Endothelial cell (in vitro differentiated cells): Measurements from ENCODE around the gene CYTH4. TPM values are rescaled to one million over a fixed set of nuclear protein-coding genes. Genes with fewer than 3 reads are reported as not detected.
"Not testable (repeated sequence)": the region's sequence is repeated elsewhere in the genome, so short reads cannot be mapped to it uniquely, and the experiment has no call there.

Source experiments
- DNase-seq: peaks from one replicate; pipeline ENCODE4 v3.0.0; 2021; ENCODE audit warnings: low spot score
- H3K27ac Mint-ChIP-seq: one replicate; pipeline ENCODE4 v1.8.0; 2021; ENCODE audit warnings: mixed read lengths, inconsistent platforms; ENCODE audit not compliant: unreplicated experiment
- H3K27me3 Mint-ChIP-seq: one replicate; pipeline ENCODE4 v1.8.0; 2021; ENCODE audit warnings: mild to moderate bottlenecking, moderate library complexity, mixed read lengths, inconsistent platforms; ENCODE audit not compliant: unreplicated experiment
- H3K36me3 Mint-ChIP-seq: one replicate; pipeline ENCODE4 v1.8.0; 2021; ENCODE audit warnings: mild to moderate bottlenecking, low read depth, mixed read lengths, inconsistent platforms; ENCODE audit not compliant: unreplicated experiment
- H3K4me1 Mint-ChIP-seq: one replicate; pipeline ENCODE4 v1.8.0; 2021; ENCODE audit warnings: mild to moderate bottlenecking, mixed read lengths, inconsistent platforms; ENCODE audit not compliant: unreplicated experiment
- H3K4me3 Mint-ChIP-seq: one replicate; pipeline ENCODE4 v1.8.0; 2021; ENCODE audit warnings: mild to moderate bottlenecking, mixed read lengths, inconsistent platforms; ENCODE audit not compliant: unreplicated experiment
- H3K9me3 Mint-ChIP-seq: one replicate; pipeline ENCODE4 v1.8.0; 2021; ENCODE audit warnings: mixed read lengths, inconsistent platforms; ENCODE audit not compliant: unreplicated experiment
- long read RNA-seq: library from polyadenylated mRNA; unstranded; transcript quantifications from one replicate; pipeline ENCODE4 v2.0.0, GENCODE V29; 2020; ENCODE audit not compliant: unreplicated experiment
- total RNA-seq: library from RNA; stranded (reverse); fragmentation: NEBNext Ultra II Directional; extraction: Animal tissue kit (Norgen Biotek cat#: 25700); gene quantifications from one replicate; pipeline ENCODE4 v1.2.1, GENCODE V29; 2021; ENCODE audit not compliant: unreplicated experiment
- TF ChIP-seq, protein P1 (sequence below): fragments of 200-600 bp; sonication (generic); IDR thresholded peaks from one replicate; pipeline ENCODE4 v1.5.0; 2021; ENCODE audit warnings: antibody characterized with exemption; ENCODE audit not compliant: unreplicated experiment

The CYTH4 gene, protein sequence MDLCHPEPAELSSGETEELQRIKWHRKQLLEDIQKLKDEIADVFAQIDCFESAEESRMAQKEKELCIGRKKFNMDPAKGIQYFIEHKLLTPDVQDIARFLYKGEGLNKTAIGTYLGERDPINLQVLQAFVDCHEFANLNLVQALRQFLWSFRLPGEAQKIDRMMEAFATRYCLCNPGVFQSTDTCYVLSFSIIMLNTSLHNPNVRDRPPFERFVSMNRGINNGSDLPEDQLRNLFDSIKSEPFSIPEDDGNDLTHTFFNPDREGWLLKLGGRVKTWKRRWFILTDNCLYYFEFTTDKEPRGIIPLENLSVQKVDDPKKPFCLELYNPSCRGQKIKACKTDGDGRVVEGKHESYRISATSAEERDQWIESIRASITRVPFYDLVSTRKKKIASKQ
- total RNA-seq, result 0.33 TPM
- long read RNA-seq, result 0 reads

DNA sequence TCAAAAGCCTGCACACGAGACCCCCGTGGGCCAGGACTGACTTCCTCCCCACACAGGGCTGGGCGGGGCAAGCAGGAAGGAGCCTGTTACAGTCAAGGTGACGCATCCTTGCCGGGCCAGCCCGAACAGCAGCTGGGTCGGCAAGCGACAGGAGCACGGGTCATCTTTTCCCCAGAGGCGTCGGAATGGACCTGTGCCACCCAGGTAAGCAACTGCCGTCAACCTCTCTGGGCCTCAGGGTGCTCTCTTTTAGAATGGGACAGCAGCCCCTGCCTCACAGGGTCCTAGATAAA is at the start of gene CYTH4:
Gene CYTH4, plus strand, starts transcription at position 124 of the 293 bp plus-strand sequence. Its CDS starts 62 bp downstream, at position 186.
- no peaks in the 10 kb centered on the region for H3K9me3 Mint-ChIP-seq
- no peak within 1 kb of the TSS for H3K4me3 Mint-ChIP-seq
- DNase-seq, result no peak
- H3K27me3 Mint-ChIP-seq, result peaks cover 9% of the 10 kb centered on the region
- peaks cover 18% of the 10 kb centered on the region for H3K4me1 Mint-ChIP-seq
- H3K27ac Mint-ChIP-seq, result no peak within 1 kb of the TSS
- TF ChIP-seq, protein P1, sequence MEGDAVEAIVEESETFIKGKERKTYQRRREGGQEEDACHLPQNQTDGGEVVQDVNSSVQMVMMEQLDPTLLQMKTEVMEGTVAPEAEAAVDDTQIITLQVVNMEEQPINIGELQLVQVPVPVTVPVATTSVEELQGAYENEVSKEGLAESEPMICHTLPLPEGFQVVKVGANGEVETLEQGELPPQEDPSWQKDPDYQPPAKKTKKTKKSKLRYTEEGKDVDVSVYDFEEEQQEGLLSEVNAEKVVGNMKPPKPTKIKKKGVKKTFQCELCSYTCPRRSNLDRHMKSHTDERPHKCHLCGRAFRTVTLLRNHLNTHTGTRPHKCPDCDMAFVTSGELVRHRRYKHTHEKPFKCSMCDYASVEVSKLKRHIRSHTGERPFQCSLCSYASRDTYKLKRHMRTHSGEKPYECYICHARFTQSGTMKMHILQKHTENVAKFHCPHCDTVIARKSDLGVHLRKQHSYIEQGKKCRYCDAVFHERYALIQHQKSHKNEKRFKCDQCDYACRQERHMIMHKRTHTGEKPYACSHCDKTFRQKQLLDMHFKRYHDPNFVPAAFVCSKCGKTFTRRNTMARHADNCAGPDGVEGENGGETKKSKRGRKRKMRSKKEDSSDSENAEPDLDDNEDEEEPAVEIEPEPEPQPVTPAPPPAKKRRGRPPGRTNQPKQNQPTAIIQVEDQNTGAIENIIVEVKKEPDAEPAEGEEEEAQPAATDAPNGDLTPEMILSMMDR, result no peak
- H3K36me3 Mint-ChIP-seq, result no peaks in the 10 kb centered on the region

DNA sequence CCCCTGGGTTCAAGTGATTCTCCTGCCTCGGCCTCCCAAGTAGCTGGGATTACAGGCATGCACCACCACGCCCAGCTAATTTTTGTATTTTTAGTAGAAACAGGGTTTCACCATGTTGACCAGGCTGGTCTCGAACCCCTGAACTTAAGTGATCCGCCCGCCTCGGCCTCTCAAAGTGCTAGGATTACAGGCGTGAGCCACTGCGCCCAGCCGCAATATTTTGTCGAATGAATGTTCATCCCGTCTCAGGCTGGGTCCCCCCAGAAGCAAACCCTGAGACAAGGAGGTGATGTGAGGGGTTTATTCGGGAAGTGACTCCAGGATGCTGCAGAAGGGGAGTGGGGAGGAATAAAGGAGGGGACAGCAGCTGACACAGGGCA is 48.9 kb upstream of the CYTH4 start:
- H3K4me3 Mint-ChIP-seq, H3K27ac Mint-ChIP-seq, DNase-seq, H3K36me3 Mint-ChIP-seq, H3K9me3 Mint-ChIP-seq: not testable (repeated sequence)
- peaks cover 11% of the 10 kb centered on the region for H3K27me3 Mint-ChIP-seq
- H3K4me1 Mint-ChIP-seq, result peaks cover 20% of the 10 kb centered on the region

DNA sequence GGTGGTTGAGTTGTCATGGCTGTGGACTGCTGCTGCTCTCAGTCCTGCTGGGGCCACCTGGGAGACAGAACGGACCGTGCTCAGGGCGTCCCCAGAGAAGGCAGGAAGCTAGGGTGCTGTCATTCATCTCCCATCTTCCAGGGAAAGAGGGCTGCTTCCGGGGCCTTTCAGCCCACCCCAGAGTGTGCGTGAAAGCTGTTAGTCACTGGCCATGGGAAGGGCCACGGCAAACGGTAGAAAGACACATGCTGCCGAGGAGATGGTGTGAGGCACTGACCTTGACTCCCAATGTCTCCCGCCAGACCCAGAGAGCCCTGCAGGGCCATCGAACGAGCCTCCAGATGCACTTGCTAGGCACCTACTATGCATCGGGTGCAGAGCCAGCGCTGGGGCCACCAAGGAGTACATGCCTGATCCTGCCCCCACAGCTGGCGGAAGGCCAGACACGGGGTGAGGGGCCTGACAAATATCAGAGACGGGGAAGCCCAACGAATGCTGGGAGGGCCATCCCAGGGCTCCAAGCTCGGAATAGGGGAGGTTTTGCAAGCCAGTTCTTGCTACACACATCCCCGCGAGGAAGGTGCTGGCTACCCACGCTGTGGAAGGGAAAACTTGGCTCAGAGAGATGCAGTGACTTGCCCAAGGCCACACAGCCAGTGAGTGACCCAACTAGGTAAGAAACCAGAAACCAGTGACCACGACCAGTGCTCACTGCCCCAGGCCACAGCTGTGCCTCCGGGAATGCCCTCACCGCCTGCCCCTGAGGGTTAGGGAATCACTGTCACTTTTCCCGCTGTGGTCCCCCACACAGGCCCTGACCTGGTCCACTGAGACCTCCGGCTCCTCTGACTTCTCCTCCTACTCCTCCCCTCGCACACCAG is 48.3 kb upstream of the CYTH4 start:
- Mint-ChIP-seq H3K36me3 (no peaks in the 10 kb centered on the region), H3K9me3 (no peaks in the 10 kb centered on the region), H3K27me3 (peaks cover 11% of the 10 kb centered on the region), H3K4me3 (no peak overlapping the region), H3K27ac (no peak overlapping the region), H3K4me1 (peaks cover 20% of the 10 kb centered on the region)
- no peak for DNase-seq
- TF ChIP-seq, protein P1, result no peak

DNA sequence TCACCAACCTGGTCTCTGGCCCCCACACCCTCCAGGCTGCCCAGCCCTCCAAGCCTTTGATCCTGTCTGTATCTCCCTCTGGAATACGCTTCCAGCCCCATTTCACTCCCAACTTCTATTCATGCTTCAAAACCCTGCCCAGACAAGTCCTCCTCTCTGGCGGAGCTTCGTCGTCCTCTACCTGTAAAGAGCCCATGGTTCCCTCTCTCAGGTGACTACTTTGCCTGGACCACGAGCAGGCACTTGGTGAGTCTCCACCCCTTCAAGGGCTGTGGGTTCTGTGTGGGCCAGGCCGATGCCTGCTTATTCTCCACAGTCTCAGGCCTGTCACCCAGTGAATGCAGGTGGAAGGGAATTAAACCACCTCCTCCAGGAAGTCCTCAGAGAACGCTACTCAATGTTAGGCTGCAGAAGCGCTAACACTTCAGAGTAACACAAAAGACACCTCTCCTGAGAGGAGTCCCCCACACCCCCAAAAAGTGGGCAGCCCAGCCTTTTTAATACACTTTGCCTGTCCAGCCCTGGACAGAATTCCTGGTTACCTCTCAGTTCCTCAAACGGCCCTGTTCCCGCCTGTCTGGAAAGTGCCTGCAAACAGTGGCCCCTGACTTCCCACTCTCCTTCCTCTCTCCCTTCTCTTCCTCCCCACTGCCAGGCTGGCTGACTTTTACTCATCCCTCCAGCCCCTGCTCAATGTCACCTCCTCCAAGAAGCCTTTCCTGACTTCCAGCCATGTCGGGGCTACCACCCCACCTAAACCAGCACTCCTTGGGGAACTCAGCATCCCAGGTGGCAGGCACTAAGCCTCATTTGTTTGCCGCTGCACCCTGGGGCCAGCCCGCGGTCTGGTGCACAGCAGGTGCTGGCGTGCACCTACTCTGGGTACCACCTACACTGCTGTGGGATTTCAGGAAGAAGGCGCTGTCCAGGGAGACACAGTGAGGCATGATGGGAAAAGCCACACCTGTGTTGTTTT is 47.3 kb upstream of the CYTH4 start:
- peaks cover 20% of the 10 kb centered on the region for H3K4me1 Mint-ChIP-seq
- no peaks in the 10 kb centered on the region for H3K36me3 Mint-ChIP-seq
- peaks cover 11% of the 10 kb centered on the region for H3K27me3 Mint-ChIP-seq
- TF ChIP-seq, protein P1, result no peak
- H3K27ac Mint-ChIP-seq, result no peak overlapping the region
- no peaks in the 10 kb centered on the region for H3K9me3 Mint-ChIP-seq
- no peak for DNase-seq
- H3K4me3 Mint-ChIP-seq, result no peak overlapping the region
